GM18517 (cell line): ENCODE measurements around the gene TSHR.

ENCODE experiments used
- ATAC-seq: cut with Tn5 transposase; IDR thresholded peaks from one replicate; pipeline ENCODE4 v1.9.1; 2021; ENCODE audit warnings: mild to moderate bottlenecking, moderate library complexity; ENCODE audit not compliant: unreplicated experiment

Gene TSHR

GRCh38 chr14:81170104-81170828 lies 214.8 kb downstream of the TSHR start:
- ATAC-seq: peak; percentile 93

- ATAC-seq: no peak
Measured at GRCh38 chr14:81170829-81171195, 215.4 kb downstream of the TSHR start.

DNA sequence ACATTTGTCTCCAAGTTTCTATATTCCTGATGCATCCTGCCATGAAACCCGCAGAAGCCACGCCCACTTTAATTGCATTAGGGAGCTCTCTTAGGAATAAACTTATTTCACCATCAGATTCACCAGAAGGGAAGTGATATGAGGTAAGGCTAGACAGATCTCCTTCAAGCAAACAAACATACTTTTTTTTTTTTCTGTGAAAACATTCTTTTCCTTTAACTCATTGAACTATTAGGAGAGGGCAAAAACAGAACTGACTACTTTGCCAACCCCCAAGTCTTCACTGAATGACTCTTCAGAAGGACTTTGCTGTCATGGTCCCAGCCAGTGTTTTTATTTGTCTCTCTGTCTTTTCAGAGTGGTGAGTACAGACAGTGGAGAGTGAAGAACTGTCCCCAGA lies 216.9 kb downstream of the TSHR start:
- ATAC-seq: peak; percentile 22

- peak; percentile 29 for ATAC-seq
Measured at GRCh38 chr14:81172881-81173280, 217.5 kb downstream of the TSHR start.

DNA sequence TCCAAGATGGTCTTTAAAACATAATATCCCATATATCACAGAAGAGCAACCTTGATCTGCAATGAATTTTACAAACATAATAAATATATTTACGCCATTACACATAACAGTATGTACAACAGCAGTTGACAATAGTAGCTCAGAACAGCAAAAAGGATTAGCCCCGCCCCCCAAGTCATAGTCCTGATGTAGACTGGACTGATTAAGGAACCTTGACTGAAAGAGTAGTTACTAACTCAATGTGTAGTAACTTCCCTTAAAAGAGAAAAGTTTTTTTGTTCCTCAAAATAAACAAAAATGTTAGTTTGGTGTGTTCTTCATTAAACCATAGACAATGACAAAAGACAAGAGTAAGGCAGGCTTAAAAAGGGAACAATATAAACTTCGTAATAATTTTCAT lies 220.8 kb downstream of the TSHR start:
- no peak for ATAC-seq

GRCh38 chr14:81177225-81177624 lies 221.8 kb downstream of the TSHR start:
- no peak for ATAC-seq

DNA sequence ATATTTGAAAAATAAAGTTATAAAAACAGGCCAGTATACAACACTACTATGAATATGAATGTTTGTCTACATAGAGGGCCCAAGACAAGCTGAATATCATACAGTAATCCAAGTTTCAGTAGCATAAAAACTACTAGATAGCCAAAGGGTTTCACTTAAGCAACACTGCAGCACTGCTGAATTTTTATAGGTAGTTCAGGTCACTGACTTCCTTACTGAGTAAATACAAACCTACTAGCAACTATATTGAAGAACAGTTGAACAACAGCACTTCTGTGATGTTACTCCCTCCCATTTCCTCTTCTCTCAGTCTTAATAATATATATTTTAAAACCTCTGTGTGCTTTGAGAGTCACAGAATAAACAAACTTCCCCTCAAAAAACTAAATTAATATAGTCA lies 222.6 kb downstream of the TSHR start:
- peak; percentile 70 for ATAC-seq

- ATAC-seq: no peak
Measured at GRCh38 chr14:81179631-81180030, 224.2 kb downstream of the TSHR start.

- peak; percentile 94 for ATAC-seq
Measured at GRCh38 chr14:81187832-81188522, 232.6 kb downstream of the TSHR start.

DNA sequence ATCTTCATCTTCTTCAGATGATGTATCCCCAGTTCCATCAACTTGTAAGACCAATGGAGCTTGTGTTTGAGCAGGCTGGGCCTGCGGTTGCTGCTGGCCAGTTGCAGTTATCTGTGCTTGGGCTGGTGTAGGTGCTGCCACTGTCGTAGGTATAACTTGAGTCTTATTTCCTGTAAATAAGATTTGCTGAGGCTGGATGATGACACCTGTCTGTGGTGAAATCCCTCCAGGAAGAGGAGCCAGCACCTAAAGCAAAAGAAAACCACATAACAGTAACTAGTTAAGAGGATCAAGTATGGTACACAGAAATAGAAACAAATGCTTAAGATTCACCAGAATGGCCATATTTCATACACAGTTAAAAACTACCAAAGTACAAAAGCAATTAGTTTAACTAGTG lies 237.2 kb downstream of the TSHR start:
- ATAC-seq: no peak

- ATAC-seq: peak; percentile 55
Measured at GRCh38 chr14:81193924-81194633, 238.7 kb downstream of the TSHR start.
